Left cardiac atrium (tissue), 4 donors: Measurements from ENCODE around the gene SLC25A34. TPM values are rescaled to one million over a fixed set of nuclear protein-coding genes. Genes with fewer than 3 reads are reported as not detected.

Experiments
- ATAC-seq, 2 donors: fragments of 200-7000 bp; cut with Tn5 transposase; one replicate each; pipeline ENCODE4 v1.9.1; 2020; ENCODE audit warnings: mild to moderate bottlenecking in 2 of 2, moderate library complexity in 2 of 2
- DNase-seq: peaks from one replicate; pipeline ENCODE4 v3.0.0-alpha.2; 2020
- intact Hi-C, 2 donors: fragments of 100-400 bp; cut with DNase I; formaldehyde crosslinking; loops; one replicate each; pipeline versions ENCODE4 v1.14.1 to v1.15.1; 2022 to 2023
- total RNA-seq, 2 donors: library from RNA; stranded (reverse); fragmentation: NEBNext Ultra II Directional; extraction: Animal tissue kit (Norgen Biotek cat#: 25700); gene quantifications; one replicate each; pipeline ENCODE4 v1.2.1, GENCODE V29; 2021
- donor health status: DM: no; HTN: yes; CAD: no.
- donor health status: DM: no; HTN: yes; CAD: no; lungs with severe emphysema.
- donor health status: DM: yes; HTN: yes; CAD: no.
- donor health status: Dilated cardiomyopathy.

SLC25A34 gene
- total RNA-seq, 2 donors from 2014 or later, result 5.4 to 7.3 TPM

DNA sequence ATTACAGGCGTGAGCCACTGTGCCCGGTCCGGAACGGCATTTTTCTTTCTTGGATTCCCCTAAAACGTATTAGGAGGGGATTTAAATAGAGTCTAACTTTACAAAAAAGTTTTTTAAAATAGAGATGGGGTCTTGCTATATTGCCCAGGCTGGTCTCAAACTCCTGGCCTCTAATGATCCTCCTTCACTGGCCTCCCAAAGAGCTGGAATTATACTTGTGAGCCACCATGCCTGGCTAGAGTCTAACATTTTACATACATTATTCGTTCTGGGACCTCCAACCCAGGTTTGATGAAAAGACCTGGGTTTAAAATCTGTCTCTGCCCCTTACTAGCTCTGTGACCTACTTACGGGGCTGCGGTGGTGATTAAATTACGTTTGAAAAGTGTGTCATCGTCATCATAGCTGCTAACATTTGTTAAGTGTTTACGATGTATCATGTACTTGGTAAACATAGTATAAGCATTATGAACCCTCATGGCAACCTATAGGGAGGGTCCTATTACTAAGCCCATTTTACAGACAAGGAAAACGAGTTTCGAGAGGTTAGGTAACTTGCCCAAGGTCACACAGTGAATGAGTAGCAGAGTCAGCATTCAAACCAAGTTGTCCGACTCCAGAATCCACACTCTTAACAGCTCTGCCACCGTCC lies 27.4 kb upstream of the SLC25A34 start:
- intact Hi-C loops, result no loop called here
- DNase-seq, result no peak
- no peak for ATAC-seq

DNA sequence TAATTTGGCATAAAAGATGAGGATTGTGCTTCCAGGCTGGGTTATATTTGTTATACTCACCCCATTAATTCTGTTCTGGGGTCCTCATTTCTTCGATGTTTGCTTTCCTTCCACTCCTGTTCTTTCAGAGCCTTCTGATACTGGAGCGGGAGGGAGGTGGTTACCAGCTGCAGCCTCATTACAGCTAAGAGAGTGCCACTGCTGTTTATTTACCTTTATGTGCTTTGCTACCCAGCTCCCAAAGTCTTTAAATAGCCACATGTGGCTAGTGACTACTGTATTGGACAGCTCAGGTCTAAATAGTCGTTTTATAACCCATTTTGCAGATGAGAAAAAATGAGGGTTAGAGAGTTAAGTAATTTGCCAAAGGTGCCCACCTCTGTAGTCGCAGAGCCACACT lies 26.8 kb upstream of the SLC25A34 start:
- DNase-seq, result no peak
- ATAC-seq, result no peak
- intact Hi-C loops, result no loop called here

DNA sequence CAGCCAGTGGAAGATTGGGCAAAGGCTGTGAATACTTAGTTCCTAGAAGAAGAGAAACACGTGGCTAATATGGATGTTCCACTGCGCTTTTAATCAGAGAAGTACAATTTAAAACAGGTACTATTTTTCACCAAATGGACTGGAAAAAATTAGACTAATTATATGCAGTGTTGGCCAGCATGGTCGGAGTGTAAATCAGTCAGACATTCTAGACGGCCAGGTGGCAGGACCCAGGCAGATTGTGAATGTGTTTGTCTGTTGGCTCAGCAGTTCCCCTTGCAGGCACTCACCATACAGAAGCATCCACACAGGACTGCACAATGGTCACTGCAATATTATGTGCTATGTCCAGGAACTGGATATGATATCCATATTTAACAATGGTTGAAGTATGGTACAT lies 23.9 kb upstream of the SLC25A34 start:
- intact Hi-C loops, result no loop called here
- ATAC-seq (no peak), DNase-seq (no peak)

DNA sequence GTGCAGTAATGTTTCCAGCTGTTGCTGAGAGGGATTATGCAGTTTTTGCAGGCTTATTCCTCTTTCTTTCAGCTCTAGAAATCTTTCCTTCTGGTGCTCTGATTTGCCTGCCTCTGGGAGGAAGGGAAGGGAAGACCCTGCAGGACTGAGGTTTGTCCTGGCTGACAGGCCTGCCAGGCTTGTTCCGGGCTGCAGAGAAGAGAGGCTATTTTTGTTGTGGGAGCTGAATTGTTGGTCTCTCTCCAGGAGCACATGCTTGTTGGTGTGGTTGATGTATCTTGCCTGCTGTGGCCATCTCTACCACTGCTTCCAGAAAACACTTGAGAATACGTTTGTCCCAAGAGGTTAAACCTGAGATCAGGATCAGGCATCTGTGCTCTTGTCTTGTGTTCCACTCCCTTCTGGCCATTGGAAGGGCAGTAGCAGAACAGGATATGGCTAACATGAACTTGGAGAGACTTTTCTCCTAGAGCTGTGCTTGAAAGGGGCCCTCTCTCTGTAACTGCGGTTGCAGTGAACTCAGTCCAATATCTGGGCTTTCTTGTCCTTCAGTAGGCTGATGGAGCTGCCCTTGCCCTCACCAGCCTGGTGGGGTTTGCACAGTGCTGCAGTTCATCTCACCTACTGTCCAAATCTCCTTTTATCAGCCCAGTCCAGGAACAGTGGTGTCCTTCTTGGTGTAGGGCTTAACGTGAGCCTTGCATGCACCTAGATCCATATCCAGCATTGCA lies 21.5 kb upstream of the SLC25A34 start:
- intact Hi-C loops, result no loop called here
- DNase-seq, result no peak
- ATAC-seq, result peak; percentile 81 to 86

DNA sequence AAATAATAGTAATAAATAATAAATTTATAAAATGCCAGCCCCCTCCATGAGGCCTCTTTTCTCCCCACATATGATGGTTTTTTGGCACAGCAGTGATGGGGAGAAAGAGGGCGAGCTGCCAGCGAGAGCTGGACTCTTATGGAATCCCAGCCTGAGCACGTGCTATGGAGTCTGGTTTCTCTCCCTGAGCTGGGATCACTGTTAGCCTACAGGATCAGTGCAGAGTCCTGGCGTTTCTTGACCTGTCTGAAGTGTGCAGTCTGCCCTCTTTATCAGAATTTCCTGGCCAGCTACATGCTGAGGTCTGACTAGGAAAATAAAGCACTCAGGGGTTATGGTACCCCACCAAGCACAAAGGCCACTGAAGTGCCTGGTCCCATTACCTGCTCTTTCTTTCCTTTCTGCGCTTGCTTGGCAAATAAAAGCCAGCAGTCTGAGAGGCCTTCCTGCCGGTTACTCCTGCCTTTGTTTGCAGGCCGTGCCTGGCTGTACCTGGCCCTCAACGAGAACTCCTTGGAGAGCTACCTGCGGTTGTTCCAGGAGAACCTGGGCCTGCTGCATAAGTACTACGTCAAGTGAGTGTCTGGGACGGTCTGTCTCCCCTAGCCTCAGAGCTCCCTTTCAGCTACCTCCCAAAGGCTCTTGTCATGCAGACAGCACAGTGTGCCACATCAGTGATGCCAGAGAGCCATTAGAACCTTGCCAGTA lies 18.5 kb upstream of the SLC25A34 start:
- DNase-seq (no peak), ATAC-seq (peak in 1 of 2 donors; percentile 20)
- intact Hi-C loops, result no loop called here

DNA sequence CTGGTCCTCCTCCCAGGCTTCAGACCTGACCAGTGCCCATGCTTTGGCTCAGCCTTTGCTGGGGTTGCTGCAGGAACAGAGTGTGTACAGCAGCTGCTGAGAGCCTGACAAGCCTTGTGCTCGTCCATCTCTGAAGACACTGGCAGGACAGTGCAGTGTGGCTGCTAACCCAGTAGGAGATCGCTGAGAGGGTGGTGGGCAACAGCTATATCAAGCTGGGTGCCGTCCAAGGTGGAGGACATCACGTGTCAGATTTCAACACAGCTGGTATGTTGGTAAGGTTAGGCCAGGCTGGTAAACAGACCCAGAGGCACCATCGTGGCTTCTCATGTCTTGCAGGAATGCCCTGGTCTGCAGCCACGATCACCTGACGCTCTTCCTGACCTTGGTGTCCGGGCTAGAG lies 17.9 kb upstream of the SLC25A34 start:
- intact Hi-C loops, result no loop called here
- peak; percentile 10 to 11 for ATAC-seq

DNA sequence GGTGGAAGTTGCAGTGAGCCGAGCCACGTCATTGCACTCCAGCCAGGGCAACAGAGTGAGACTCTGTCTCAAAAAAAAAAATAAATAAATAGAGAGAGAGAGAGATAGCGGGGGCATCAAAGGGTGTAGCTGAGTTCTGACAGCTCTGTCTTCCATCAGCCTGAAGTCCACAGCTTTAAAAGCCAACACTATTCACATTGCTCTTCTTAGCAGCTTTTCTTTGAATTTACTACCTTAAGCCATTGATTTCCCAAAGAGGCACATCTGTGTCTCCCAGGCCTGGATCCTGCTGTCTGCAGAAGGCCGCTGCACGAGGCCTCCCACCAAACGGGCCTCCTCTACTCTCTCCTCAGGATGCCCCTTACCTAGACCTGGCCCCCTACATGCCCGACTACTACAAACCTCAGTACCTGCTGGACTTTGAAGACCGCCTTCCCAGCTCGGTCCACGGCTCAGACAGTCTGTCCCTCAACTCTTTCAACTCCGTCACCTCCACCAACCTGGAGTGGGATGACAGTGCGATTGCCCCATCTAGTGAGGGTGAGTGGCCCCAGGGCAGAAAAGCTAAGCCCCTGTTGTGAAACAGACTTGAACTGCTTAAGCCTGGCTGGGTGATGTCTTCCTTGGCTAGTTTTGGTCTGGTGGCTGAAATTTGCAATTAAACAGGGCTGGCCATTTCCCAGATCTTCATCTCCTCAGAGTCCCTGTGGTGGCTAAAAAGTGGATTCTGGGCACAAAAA lies 16.5 kb upstream of the SLC25A34 start:
- intact Hi-C loops, result no loop called here
- ATAC-seq, result no peak

More for the DNA sequence above, 17.9 kb upstream of the SLC25A34 start:
- no peak for DNase-seq

DNA sequence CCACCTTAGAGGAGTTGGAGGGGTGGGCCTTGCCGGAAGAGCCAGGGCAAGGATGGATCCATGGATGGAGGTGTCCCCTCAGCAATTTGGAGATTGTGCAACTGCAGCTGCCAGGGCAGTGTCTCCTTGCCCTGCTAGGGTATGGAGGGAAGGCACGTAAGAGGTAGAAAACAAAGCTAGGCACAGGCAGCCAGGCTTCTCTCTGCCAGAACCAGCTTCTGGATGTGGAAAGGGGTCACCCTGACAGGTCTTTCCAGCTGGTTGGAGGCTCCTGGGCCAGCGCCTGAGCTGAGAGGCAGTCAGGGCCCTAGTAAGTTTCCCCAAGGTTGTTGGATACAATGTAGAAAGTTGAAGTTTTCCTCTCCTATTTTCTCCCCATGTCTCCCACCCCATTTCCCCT lies 15.2 kb upstream of the SLC25A34 start:
- DNase-seq (no peak), ATAC-seq (no peak)
- intact Hi-C loops, result no loop called here

More for the DNA sequence above, 16.5 kb upstream of the SLC25A34 start:
- DNase-seq, result no peak

DNA sequence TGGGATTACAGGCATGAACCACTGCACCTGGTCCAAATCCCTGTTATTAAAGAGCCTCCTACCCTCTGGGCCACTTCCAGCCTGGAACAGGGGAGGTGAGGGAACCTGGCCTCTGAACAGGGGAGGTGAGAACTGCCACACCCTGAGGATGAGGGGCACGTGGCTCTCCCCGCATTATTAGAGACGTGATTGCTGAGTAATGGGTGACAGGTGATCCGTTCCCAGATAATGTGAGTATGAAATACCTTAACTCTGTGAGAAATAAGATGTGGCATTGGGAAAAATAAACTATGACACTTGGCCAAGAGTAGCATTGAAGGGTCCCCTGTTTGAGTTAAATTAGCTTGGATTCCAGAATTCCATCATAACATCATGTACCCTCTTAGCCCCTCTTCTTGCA lies 13.6 kb upstream of the SLC25A34 start:
- ATAC-seq, result no peak
- no peak for DNase-seq
- intact Hi-C loops, result no loop called here

DNA sequence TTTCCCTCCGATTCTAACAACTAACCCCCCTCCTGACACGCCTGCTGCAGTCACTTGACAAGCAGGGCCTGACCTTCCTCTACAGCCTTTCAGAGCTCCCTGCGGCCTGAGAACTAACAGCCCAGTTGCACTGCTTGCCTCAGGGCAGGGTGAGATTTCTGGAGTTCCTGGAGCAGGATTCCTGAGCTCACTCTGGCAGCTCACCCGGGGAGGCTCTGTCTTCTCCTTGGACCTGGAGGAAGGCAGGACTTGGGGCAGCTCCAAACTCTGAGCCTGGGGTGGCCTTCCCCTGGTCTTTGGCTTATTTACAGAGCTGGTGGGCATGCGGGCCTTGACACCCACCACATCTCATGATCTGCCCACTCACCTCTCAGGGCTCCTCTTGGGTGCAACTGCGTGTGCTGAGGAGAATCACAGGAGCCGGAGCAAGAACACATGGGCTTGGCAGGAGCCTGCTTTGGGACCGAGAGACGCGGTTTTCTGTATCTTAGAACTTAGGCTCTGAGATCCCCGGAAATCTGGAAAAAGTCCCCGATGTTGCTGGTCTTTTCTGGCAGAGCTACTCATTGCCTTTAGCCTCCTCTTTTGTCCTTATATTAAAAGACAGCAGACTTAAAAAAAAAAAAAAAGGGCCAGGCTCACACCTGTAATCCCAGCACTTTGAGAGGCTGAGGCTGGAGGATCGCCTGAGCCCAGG lies 13.1 kb upstream of the SLC25A34 start:
- no peak for ATAC-seq
- no peak for DNase-seq
- intact Hi-C loops, result no loop called here

DNA sequence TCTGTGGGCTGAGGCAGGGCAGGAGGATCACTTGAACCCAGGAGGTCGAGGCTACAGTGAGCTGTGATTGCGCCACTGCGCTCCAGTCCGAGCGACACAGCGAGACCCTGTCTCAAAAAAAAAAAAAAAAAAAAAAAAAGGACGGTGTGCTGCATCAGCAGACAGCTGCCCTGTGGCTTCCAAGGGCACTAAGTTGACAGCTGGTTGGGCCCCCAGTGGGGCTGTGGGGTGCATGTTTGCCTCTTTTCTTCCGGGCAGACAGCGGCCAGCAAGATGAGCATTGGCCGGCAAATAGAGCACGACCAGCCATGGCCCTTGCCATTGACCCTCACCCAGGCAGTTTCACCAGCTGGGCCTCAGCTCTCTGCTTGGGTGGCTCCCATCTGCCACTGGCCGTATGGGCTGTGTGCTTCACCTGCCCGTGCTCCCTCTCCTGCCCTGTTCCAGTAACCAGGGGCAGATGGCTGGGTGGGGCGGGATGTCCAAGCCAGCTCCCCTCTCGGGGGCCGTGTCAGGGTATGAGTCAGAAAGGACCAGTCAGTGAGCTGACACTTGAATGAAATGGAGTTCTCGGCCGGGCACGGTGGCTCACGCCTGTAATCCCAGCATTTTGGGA lies 12.3 kb upstream of the SLC25A34 start:
- no peak for DNase-seq
- intact Hi-C loops, result no loop called here
- ATAC-seq, result no peak

DNA sequence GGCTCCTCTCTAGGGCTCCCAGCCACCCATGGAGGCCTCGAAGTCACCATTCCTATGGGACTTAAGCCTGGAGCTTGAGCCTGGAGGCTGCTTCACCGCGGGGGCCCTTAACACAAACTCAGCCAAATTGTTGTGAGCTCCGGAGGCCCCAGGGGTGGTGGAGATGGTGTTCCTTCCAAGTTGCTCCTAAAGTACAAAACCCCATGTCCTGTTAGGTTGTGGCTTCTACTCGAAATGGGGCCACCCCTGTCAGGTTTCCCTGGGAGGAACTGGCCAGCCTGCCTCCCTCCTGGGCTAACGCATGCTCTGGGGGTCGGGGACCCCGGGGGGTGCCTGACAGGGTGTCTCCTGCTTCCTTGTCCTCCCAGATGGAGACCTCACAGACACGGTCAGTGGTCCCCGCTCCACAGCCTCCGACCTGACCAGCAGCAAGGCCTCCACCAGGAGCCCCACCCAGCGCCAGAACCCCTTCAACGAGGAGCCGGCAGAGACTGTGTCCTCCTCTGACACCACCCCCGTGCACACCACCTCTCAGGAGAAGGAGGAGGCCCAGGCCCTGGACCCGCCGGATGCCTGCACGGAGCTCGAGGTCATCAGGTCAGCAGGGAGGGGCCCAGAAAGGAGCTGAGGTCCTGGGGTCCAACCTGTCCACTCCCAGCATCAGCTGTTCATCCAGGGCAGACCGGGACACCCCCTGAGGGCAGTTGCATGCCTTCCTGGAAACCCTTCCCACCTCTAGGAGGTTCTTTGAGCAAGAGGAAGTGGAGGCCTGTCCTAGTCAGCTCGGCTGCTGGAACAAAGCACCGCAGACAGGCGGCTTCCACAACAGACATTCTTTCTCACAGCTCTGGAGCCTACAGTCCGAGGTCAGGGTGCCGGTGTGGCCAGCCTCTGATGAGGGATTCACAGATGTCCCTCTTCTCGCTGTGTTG lies 10.8 kb upstream of the SLC25A34 start:
- ATAC-seq (no peak), DNase-seq (no peak)

DNA sequence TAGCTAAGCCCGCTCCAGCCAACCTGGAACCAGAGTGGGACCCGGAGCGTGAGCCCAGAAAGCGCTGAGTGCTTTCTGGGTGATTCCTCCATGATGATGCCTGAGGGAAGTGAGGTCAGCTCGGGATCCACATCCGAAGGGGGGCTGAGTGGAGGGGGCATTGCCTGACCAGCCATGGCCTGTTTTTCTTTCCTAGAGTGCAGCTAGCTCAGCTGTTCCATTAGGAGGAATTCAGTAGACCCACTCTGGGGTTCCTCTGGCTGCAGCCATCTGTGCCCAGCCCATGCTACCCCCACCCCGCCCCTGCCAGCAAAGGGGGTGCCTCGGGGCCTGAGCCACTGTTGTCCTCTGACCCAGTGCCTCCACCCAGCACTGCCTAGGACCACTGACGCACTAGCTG lies 9.6 kb upstream of the SLC25A34 start:
- DNase-seq, result no peak
- intact Hi-C loops, result no loop called here

More for the DNA sequence above, 10.8 kb upstream of the SLC25A34 start:
- intact Hi-C loops, result no loop called here

DNA sequence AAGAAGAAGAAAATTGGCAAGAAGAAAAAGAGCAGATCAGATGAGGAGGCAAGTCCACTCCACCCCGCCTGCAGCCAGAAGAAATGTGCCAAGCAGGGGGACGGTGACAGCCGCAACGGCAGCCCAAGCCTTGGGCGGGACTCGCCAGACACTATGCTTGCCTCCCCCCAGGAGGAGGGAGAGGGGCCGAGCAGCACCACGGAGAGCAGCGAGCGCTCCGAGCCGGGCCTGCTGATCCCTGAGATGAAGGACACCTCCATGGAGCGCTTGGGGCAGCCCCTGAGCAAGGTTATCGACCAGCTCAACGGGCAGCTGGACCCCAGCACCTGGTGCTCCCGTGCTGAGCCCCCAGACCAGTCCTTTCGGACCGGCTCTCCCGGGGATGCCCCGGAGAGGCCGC lies 9.0 kb upstream of the SLC25A34 start:
- ATAC-seq (peak; percentile 9 to 43), DNase-seq (no peak)
- intact Hi-C loops, result no loop called here

More for the DNA sequence above, 9.6 kb upstream of the SLC25A34 start:
- ATAC-seq, result no peak

DNA sequence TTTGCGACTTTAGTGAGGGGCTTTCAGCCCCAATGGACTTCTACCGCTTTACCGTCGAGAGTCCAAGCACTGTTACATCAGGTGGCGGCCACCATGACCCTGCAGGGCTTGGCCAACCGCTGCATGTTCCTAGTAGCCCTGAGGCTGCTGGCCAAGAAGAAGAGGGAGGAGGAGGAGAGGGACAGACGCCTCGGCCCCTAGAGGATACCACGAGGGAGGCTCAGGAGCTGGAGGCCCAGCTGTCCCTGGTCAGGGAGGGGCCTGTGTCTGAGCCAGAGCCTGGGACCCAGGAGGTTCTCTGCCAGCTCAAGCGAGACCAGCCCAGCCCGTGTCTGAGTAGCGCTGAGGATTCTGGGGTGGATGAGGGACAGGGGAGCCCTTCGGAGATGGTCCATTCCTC lies 8.6 kb upstream of the SLC25A34 start:
- DNase-seq (no peak), ATAC-seq (peak in 1 of 2 donors; percentile 14)
- intact Hi-C loops, result no loop called here

DNA sequence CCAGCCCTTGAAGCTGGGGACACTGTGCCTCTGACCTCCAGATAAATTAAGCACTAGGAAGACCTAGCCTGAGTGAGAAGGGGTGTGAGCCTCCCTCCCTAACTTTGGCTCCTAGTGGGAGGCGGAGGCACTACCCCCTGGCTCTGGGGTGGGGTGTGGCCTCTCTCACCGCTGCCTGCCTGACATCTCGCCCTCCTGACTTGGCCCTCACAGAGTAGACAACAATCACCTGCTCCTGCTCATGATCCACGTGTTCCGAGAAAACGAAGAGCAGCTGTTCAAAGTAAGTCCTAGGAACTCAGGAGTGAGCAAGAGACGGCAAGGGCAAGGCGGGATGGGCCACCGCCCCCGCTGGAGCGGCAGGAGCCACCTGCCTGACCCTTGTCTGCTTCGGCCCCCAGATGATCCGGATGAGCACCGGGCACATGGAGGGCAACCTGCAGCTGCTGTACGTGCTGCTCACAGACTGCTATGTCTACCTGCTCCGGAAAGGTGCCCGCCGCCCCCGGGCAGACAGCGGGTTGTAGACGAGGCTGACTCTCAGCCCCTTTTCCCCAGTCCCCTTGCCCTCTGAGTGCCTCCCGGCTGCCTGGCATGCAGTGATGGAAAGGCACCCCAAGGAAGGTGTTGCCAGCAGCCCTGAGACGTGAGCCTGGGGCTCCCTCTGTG lies 8.1 kb upstream of the SLC25A34 start:
- intact Hi-C loops, result no loop called here
- DNase-seq, result no peak
- peak; percentile 5 to 17 for ATAC-seq
